Fibroblast of skin of scalp (primary cell): ENCODE data around the gene MMD.
A peak's percentile ranks its signal among the peaks of the same experiment; 100 is the strongest.
"Not testable (repeated sequence)": the region's sequence is repeated elsewhere in the genome, so short reads cannot be mapped to it uniquely, and the experiment has no call there.

Source experiments
- DNase-seq: peaks from one replicate; pipeline ENCODE4 v3.0.0-alpha.2; 2013

MMD gene

DNA sequence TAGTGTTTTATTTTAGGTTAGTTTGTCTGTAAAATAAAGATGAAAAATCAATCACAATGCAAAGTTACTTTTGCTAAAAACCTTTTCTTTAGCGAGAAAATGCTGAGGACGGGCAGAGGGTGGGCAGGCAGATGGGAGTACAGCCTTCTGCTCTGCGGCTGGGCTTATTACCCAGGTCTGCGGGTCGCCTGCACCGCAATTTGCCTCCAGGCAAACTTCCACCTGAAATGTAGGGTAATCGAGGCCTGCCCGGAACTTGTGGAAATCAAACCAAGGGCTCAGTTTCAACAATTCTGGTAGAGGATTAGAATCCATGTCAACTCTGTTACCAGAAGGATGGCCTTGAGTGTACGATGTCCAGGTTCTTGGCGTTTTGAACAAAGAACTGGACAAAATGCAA is 22.3 kb upstream of the MMD start:
- no peak for DNase-seq

DNA sequence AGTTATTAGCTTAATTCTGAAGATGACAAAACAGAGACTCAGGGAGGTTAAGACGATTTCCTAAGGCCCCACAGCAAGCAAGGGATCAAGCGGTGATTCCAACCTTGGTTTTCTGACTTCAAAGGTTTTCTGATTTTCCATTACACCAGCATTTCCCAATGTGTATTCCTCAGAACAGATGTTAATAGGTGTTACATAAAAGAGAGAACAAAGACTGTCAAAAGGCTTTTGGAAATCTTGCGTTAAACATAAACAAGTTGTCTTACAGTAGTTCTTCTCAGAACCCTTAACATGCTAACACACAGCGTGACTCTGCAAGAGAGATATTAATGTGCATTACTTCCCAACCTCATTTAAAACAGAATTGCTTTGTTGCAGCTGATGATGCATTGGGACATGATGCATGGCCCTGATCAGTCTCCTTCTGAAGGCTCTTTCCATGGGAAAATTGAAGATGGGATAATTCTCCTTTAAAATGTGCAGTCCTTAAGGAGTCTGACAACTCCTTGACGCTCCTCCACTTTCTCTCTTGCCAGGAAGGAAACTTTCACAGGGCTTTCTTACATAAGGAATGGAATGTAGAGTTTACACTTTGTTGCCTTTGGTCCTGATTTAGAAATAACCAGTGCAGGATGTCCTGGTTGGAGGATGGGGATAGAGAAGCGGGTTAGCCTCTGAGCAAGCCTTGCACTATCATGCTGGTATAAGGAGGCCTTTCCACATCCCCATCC is 21.5 kb upstream of the MMD start:
- DNase-seq, result no peak

DNA sequence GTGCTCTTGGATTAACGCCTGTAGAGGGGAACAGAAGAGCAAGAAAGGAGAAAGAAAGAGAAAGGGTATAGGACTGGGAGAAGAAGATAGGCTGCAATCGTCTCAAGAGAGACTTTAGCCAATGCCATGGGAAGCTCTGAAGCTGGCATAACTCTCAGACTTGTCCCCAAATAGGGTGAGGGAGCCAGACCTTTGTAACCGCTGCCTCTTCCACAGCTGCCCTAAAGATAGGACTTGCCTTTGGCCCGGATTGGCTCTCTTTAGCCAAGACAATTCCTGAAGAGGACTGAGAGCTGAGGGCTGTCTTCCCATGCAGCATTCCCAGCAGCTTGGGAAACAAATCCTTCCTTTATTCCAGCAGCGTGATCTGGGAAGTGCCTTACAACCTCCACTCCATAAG is 20.8 kb upstream of the MMD start:
- DNase-seq, result no peak

DNA sequence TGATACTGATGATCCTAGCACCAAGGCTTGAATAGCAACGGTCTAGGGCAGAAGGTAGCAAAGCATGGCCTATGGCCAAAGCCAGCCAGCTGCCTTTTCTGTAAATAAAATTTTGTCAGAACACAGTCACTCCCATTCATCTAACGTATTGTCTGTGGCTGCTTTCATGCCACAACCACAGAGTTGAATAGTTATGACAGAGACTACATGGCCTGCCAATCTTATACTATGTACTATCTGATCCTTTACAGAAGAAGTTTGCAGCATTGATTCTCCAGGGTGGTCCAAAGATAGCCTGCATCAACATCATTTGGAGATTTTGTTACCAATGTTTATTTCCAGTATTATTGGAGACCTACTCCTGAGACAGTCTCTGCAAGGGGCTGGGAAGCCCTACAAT is 19.9 kb upstream of the MMD start:
- DNase-seq, result no peak

GRCh38 chr17:55440391-55440790 is 18.8 kb upstream of the MMD start:
- no peak for DNase-seq

DNA sequence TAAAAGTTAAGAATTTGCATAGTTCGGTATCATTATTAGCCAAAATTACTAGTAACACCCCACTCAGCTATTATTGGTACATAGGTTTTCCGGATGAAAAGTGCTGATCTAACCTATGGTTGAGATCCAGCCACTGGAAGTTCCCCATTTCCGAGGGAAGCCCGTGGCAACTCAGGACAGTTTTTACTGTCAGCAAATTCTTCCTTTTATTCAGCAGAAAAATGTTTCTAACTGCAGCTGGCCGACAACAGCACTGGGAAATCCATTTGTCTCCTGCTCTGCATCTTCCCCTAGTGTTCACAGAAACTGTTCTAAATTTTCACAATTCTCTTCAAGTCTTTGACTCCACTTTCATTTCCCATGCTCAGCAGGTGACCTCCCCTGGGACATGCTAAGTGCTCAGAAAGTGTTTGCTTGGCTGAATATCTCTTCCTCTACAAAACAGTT is 15.5 kb upstream of the MMD start:
- DNase-seq, result no peak

DNA sequence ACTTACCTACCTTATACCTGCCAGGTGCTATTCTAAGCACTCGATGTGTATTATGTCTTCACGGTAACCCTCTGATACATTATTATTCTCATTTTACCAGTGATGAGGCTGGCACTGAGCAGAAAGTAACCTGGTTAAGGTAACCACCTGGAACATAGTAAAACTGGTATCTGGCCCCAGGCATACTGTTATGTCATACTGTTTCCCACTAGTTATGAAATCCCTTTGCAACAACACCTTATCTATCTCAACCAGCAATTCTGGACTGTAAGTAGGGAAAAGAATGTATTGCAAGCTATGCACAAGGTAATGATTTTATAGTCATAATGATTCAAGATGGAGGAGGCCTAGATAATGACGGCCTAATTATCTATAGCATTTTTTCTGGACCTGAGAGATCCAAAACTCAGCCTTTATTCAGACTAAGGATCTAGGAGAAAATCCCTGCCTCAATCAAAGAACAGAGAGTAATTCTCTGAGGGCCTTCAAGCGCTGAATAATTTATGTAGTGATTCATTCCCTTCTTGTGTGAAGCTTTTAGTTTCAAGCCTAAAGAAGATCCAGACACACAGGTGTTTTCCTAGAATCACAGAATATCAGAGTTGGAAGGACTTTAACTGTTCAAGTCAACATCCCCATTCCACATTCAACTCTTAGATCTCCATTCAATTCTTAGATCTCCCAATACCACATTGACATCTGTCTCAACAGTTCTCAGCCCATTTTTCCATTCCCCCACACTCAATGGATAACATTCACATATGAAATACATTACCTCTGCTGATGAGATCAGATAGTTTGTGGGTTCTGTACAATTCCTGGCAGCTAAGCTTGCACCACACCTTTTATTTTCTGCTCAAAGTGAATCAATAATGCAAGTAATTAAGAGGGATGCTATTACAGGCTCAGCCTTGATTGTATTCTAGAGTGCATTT is 14.9 kb upstream of the MMD start:
- no peak for DNase-seq

- DNase-seq, result no peak
Measured at GRCh38 chr17:55435408-55435807, 13.8 kb upstream of the MMD start.

DNA sequence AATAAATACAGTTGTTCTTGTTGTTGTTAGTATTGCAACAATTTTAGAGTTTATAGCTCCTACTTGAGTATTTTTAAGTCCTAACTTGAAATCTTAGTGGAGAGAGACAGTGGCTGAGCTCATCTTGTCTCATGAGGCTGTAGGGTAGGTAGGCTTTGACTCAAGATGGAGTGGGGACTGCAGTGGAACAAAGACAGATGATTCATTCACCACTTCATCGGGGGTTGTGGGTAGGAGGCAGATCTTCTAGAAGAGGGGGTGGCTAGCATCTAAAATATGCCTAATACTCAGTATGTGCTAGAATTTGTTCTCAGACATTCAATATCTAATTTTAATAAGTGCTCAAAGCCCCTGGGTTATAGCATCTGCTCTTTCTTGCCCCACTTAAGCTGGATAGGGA is 13.1 kb upstream of the MMD start:
- peak; percentile 38 for DNase-seq

DNA sequence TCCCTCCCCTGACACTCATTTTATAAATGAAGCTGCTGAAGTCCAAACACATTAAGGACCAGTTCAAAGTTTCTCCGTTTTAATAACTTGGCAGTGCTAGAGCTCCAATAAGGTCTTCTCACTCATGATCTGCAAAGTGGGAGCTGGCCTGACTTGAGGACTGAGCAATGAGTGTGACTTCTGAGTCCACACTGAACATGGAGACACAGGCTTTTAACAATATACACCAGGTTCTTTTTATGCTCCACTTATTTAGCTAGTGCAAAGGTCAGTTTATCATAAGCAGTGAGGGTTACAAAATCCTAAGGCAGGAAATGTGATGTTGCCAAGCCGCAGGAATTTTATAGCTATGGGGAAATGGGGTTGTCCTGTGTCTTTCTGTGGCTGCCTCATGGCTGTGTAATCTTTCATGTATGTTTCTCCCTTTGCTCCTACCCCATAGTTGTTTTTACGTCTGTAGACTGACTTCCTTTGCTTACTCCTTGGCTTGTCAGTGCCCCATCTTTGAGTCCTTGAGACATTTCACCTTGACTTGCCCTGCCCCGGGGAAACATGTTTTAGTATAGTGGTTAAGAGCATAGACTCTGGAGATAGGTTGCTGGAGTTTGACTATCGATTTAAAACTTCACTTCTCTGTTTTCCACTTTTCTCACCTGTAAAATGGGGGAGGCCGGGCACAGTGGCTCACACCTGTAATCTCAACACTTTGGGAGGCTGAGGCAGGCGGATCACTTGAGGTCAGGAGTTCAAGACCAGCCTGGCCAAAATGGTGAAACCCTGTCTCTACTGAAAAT is 12.2 kb upstream of the MMD start:
- peak; percentile 89 for DNase-seq

GRCh38 chr17:55433029-55433628 is 11.5 kb upstream of the MMD start:
- DNase-seq, result peak; percentile 8

DNA sequence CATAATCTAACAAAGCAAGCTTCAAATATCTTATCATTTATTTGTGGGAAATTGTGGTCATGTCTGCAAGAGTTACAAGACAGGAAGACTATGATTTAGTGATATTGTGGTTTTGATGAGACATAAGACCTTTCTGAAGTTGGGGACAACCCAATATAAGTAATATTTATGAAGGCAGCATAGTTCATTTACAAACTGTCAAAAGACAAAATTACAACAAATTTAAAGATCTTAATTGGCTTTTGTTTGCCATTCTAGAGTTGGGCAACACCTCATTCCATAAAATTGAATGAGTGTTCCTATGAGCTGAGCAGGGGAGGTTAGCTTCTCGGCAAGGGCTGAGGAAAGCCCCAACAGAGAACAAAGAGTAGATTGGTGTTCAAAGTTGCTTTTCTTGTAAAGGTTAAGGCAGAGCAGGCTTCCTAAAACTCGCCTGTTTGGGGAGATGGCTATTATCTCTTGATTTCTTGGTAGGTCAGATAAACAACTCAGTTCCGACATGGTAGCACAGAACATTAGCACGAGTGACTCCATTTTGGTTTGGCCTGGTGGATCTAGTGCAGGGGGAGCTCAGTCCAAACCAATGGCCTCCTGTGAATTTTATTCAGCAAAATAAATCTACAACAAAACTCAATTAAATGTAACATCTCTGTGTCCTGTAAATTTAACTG is 10.9 kb upstream of the MMD start:
- DNase-seq, result peak; percentile 27

DNA sequence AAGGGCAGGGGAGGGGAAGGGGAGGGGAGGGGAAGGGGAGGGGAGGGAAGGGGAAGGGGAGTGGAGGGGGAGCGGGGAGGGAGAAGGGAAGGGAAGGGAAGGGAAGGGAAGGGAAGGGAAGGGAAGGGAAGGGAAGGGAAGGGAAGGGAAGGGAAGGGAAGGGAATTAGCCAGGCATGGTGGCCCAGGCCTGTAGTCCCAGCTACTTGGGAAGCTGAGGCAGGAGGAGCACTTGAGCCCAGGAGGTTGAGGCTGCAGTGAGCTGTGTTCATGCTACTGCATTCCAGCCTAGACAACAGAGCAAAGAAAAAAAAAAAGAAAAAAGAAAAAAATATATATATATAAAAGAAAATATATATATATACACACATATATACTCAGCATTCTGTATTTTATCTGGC is 10.3 kb upstream of the MMD start:
- DNase-seq, result not testable (repeated sequence)

GRCh38 chr17:55430541-55431288 is 9.1 kb upstream of the MMD start:
- no peak for DNase-seq

- DNase-seq, result no peak
Measured at GRCh38 chr17:55427587-55427882, 5.9 kb upstream of the MMD start.

DNA sequence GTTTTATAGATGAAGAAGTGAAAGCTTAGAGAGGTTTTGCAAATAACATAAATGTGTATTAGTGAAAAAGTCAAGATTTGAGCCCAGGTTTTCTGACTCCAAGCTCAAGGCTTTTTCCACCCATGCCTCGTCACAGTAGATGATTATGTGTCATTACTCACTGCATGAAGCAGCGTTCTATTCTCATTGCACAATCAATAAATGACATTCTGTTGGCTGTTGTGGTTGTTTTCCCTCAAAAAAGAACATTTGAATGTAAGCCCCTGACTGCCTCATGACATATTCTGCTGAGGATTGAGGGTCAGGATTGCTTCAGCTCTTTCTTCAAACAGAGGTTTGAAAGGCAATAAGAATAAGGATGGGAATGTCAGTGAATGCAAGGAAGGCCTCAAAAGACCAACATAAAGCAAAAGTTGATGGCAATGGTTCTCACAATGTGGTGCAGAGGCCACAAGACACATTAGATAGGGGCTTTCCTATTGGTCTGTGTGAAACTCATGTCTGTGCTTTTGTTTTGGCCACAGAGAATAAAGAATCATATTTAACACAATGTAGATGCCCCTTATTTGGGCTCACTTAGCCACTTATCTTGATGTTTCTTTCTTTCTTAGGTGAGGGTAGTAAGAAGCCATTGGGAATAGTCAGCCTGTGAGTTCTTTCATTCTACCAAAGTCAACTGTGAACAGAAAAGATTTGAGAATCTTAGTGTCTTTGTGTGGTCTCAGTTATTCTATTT is 5.4 kb upstream of the MMD start:
- peak; percentile 25 for DNase-seq

DNA sequence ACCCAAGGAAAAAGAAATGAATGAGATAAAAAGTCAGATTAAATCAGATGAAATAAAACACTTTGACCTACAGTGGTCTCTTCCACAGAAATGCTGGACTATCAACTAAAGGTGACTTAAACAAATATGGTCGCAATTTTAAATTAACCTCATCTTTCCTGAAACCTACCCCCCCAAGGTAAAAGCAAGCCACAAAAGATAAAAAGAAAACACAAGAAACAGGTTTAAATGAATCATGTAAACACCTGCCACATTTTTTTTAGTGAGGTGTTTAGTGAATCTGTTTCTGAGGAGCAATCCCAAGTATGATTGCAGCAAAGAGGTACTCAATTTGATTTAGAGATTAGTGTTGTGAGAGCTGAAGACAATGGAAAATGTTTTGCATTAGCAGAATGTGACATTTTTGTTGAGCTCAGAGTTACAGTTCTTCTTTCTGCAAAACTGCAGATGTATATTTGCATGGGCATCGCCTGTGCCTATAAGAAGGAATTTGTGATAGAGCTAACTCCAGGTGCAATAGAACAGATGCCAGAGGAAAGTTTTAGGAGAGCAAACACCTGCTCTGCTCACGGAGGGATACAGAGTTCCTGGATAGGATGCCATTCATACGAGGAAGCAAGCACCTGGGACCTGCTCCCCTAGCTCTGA is 3.4 kb upstream of the MMD start:
- DNase-seq, result no peak

GRCh38 chr17:55423535-55423934 is 1.9 kb upstream of the MMD start:
- no peak for DNase-seq

DNA sequence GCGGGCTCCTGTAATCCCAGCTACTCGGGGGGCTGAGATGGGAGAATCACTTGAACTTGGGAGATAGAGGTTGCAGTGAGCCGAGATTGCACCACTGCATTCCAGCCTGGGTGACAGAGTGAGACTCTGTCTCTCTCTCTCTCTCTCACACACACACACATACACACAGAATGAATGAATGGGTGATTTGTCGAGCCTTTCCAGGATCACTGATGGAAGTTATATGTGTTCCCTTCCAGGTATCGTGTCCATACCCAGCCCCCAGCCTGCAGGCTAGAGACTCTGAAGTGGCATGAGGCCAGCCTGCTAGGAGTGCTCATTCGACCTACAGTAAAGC is 1.2 kb upstream of the MMD start:
- not testable (repeated sequence) for DNase-seq

DNA sequence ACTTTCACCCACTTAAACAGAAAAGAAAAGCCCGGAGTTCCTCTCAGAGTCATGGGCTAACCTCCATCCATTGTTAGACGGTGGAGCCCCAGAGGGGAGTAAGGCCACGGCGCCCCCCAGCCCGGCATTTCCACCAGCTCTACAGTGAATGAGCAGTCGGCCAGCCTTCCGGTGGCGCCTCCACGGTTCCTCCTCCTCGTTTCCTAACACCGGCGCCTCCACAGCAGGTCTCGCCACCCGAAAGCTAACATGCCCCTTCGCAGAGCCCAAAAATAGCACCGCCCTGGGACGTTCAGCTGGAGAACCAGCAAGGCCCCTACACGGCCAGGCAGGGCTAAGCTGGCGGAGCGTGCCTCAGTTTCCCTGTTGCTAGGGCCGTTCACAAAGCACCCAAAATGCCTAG is 858 bp downstream of the MMD start:
- peak; percentile 5 for DNase-seq
